ENCODE data around the gene KCNG1.

DNA sequence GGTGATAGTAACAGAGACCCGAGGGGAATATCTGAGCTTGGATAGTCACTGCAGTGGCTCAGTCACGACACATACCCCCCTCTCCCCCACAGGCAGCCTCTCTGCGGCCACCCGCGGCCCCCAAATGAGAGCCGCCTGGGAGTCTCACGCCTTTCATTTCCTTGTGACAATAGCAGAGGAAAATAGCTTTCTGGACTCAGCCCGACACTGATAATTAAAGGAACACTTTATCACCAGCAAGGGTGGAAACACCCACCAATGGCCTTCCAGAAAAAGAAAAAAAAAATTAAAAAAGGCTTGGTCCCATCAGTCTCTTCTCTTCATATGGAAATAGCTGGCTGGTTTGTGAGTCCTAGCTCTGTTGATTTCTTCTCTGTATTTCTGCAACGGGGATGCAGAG is 35.1 kb upstream of the KCNG1 start:
- TF ChIP-seq, protein P1, sequence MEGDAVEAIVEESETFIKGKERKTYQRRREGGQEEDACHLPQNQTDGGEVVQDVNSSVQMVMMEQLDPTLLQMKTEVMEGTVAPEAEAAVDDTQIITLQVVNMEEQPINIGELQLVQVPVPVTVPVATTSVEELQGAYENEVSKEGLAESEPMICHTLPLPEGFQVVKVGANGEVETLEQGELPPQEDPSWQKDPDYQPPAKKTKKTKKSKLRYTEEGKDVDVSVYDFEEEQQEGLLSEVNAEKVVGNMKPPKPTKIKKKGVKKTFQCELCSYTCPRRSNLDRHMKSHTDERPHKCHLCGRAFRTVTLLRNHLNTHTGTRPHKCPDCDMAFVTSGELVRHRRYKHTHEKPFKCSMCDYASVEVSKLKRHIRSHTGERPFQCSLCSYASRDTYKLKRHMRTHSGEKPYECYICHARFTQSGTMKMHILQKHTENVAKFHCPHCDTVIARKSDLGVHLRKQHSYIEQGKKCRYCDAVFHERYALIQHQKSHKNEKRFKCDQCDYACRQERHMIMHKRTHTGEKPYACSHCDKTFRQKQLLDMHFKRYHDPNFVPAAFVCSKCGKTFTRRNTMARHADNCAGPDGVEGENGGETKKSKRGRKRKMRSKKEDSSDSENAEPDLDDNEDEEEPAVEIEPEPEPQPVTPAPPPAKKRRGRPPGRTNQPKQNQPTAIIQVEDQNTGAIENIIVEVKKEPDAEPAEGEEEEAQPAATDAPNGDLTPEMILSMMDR (IDR thresholded peaks at IDR 0.05): no peak
- no peak for TF ChIP-seq POLR2A (IDR thresholded peaks at IDR 0.05)
